RWPE2 (cell line): ENCODE data around the gene ZBTB7C.
A peak's percentile ranks its signal among the peaks of the same experiment; 100 is the strongest.

Source experiments
- ATAC-seq: fragments of 200-7000 bp; cut with Tn5 transposase; 3 replicates; pipeline ENCODE4 v1.9.1; 2021; ENCODE audit warnings: low read depth
- DNase-seq: peaks from one replicate; pipeline ENCODE4 v3.0.0-alpha.2; 2020; ENCODE audit warnings: low spot score
- H3K27ac ChIP-seq: fragments of 450-650 bp; 2 replicates; pipeline ENCODE4 v1.5.1; 2017; ENCODE audit warnings: mild to moderate bottlenecking; ENCODE audit not compliant: poor library complexity, severe bottlenecking
- H3K27me3 ChIP-seq: fragments of 250-450 bp; sonication (Bioruptor Pico); 2 replicates; pipeline ENCODE4 v1.5.1; 2021; ENCODE audit warnings: mild to moderate bottlenecking, moderate library complexity; ENCODE audit not compliant: insufficient read depth, poor library complexity, severe bottlenecking
- H3K36me3 ChIP-seq: fragments of 250-450 bp; sonication (Bioruptor Pico); 2 replicates; pipeline ENCODE4 v1.5.1; 2020; ENCODE audit warnings: low read depth, mild to moderate bottlenecking, moderate library complexity
- H3K4me1 ChIP-seq: fragments of 250-450 bp; sonication (Bioruptor Pico); 2 replicates; pipeline ENCODE4 v1.5.1; 2021; ENCODE audit warnings: mild to moderate bottlenecking, moderate library complexity; ENCODE audit not compliant: insufficient read depth, poor library complexity, severe bottlenecking
- H3K4me3 ChIP-seq: fragments of 250-450 bp; sonication (Bioruptor Pico); 2 replicates; pipeline ENCODE4 v1.5.1; 2021; ENCODE audit warnings: mild to moderate bottlenecking, moderate library complexity; ENCODE audit not compliant: severe bottlenecking
- H3K9me3 ChIP-seq: fragments of 250-450 bp; sonication (Bioruptor Pico); 2 replicates; pipeline ENCODE4 v1.5.1; 2021; ENCODE audit warnings: mild to moderate bottlenecking, moderate library complexity; ENCODE audit not compliant: severe bottlenecking
- TF ChIP-seq, protein P1 (sequence below): fragments of 450-650 bp; IDR thresholded peaks from one replicate; pipeline ENCODE4 v1.5.1; 2017; ENCODE audit warnings: mild to moderate bottlenecking, moderate library complexity; ENCODE audit not compliant: poor library complexity, severe bottlenecking

Gene ZBTB7C

DNA sequence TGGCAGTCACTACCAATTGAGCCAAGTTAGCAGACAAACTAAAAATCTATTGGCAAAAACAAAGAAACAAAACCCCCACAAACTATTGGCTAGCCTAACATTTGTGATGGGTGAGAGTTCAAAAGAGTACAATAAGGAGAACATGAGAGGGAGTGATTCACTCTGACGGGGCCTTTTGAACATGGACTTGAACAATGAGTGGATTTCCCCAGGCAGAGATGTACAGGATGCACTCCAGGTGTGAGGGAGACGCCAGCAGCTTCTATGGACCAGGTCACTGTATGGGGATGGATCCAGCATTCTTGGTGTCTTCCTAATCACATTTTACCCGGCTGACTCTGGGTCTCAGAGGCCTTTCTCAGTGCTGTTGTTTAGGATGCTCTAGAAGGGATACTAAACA lies 311.2 kb downstream of the ZBTB7C start:
- H3K4me3 ChIP-seq = no peak overlapping the region
- ATAC-seq = peak; percentile 95
- no peaks in the 10 kb centered on the region for H3K4me1 ChIP-seq
- TF ChIP-seq, protein P1, sequence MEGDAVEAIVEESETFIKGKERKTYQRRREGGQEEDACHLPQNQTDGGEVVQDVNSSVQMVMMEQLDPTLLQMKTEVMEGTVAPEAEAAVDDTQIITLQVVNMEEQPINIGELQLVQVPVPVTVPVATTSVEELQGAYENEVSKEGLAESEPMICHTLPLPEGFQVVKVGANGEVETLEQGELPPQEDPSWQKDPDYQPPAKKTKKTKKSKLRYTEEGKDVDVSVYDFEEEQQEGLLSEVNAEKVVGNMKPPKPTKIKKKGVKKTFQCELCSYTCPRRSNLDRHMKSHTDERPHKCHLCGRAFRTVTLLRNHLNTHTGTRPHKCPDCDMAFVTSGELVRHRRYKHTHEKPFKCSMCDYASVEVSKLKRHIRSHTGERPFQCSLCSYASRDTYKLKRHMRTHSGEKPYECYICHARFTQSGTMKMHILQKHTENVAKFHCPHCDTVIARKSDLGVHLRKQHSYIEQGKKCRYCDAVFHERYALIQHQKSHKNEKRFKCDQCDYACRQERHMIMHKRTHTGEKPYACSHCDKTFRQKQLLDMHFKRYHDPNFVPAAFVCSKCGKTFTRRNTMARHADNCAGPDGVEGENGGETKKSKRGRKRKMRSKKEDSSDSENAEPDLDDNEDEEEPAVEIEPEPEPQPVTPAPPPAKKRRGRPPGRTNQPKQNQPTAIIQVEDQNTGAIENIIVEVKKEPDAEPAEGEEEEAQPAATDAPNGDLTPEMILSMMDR = no peak
- H3K9me3 ChIP-seq = no peaks in the 10 kb centered on the region
- DNase-seq = peak; percentile 33
- H3K36me3 ChIP-seq = no peaks in the 10 kb centered on the region
- H3K27me3 ChIP-seq = no peaks in the 10 kb centered on the region
- no peak overlapping the region for H3K27ac ChIP-seq

DNA sequence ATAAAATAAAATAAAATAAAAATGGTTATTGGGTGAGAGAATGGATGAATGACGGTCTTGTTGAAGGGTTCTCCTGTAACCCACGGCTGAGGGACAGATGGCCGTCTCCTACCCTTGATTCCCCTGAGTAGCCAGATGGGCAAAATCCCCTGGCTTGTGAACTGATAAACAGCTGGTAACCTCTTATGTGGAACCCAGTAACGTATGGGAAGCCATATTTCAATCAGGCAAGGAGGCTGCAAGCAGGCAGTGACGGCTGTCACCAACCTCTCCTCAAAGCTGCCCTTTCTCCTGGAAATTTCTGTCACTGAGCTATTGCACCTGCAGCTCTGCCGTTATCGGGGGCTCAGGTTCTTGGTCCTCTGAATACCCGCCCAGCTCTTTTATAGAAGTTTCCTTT lies 313.5 kb downstream of the ZBTB7C start:
- no peaks in the 10 kb centered on the region for H3K4me1 ChIP-seq
- H3K27ac ChIP-seq = no peak overlapping the region
- no peak overlapping the region for H3K4me3 ChIP-seq
- H3K27me3 ChIP-seq = no peaks in the 10 kb centered on the region
- no peak for ATAC-seq
- H3K36me3 ChIP-seq = no peaks in the 10 kb centered on the region
- no peaks in the 10 kb centered on the region for H3K9me3 ChIP-seq
- no peak for DNase-seq
- TF ChIP-seq, protein P1 = no peak

DNA sequence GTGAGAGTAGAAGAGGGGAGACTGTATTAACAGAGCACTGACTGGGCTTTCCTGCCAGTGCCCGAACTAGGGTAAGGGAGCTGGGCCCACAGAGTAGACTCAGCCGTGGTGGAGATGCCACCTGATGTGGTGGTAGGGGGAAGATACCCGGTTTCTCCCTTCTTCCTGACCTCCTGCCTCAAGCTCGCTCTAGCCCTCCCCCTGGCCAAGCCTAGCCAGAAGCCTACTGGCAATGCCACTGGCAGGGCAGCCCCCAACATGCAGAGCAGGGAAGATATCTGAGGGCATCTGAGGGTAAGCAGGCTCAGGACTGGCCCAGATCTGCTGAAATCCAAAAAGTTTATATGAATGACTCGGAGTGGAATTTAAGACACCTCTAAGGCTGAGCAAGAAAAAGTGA lies 316.1 kb downstream of the ZBTB7C start:
- DNase-seq = no peak
- Histone ChIP-seq H3K4me1 (no peaks in the 10 kb centered on the region), H3K4me3 (no peak overlapping the region), H3K27me3 (no peaks in the 10 kb centered on the region), H3K9me3 (no peaks in the 10 kb centered on the region), H3K27ac (no peak overlapping the region), H3K36me3 (no peaks in the 10 kb centered on the region)
- ATAC-seq = no peak
- TF ChIP-seq, protein P1 = no peak

DNA sequence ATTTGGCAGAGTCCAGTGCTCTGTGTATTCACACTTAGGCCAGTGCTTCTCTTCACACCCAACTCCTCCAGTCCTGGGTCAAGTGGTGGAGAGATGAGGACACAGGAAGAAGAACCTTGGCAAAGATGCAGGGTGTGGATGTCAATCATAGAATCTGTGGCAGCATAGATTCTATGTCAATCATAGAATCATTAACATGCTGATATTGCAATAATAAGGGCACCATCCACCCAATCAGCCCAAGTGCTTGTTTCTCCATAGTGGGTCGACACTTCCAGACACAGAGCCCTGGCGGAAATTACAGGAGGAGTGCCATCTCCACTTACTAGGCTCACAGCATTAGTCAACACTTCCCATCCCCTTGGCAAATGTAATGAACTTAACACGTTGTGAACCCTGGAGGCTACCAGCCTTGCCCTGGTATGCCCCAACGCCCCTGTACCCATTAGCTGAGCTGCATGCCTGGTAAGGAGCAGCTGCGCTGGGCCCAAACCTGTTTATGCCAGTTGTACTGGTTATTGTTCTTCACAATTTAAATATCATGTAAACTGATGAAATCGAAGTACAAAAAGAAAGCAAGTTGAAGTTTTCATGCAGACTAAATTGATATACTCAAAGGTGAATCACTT lies 317.2 kb downstream of the ZBTB7C start:
- Histone ChIP-seq H3K36me3 (no peaks in the 10 kb centered on the region), H3K27me3 (no peaks in the 10 kb centered on the region), H3K27ac (no peak overlapping the region), H3K9me3 (no peaks in the 10 kb centered on the region), H3K4me1 (no peaks in the 10 kb centered on the region), H3K4me3 (no peak overlapping the region)
- DNase-seq = no peak
- TF ChIP-seq, protein P1 = no peak
- no peak for ATAC-seq

DNA sequence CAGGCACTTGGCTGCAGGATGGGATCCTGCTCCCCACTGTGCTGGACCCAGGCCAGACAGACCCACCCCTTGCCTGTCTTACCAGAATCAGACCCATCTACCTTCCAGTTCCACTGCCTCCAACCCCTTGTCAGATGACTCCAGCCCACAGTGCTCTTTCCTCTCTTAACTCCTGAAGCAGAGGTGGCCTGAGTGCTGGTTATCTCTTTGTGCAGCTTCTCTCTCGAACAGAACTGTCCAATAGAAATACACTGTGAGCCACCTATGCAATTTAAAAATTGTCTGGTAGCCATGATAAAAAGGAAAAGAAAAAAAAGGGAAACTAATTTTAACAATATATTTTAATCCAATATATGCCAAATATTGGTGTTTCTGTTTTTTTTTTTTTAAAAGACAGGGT lies 318.5 kb downstream of the ZBTB7C start:
- Histone ChIP-seq H3K27me3 (no peaks in the 10 kb centered on the region), H3K36me3 (no peaks in the 10 kb centered on the region), H3K9me3 (no peaks in the 10 kb centered on the region), H3K4me3 (no peak overlapping the region), H3K4me1 (no peaks in the 10 kb centered on the region), H3K27ac (no peak overlapping the region)
- no peak for ATAC-seq
- TF ChIP-seq, protein P1 = no peak
- DNase-seq = no peak
